Pancreas (tissue), 10 donors: ENCODE data around the gene MPLKIP. TPM values are rescaled to one million over a fixed set of nuclear protein-coding genes. Genes with fewer than 3 reads are reported as not detected.
A peak's percentile ranks its signal among the peaks of the same experiment; 100 is the strongest.

Experiments used
- ATAC-seq, 4 donors: fragments of 200-7000 bp; cut with Tn5 transposase; one replicate each; pipeline versions ENCODE4 v1.8.0 to v1.9.1; 2020; ENCODE audit warnings: mild to moderate bottlenecking in 4 of 4, moderate library complexity in 4 of 4
- DNase-seq, 6 donors: peaks; one replicate each; pipeline ENCODE4 v3.0.0-alpha.2; 2020
- FAIRE-seq: peaks from 2 replicates; lab custom pipeline; 2012; peaks lifted over from hg19 to GRCh38; lab: Jason Lieb, UNC
- H3K27ac ChIP-seq, 4 donors: fragments of 200-600 bp; sonication (generic); 1 replicate in 3 of 4; 2 replicates in 1 of 4; pipeline versions ENCODE4 v1.5.0 to v1.8.0; 2020
- H3K27me3 ChIP-seq, 4 donors: fragments of 200-600 bp; one replicate each; pipeline ENCODE4 v1.8.0; 2021
- H3K36me3 ChIP-seq, 3 donors: fragments of 200-600 bp; sonication (generic) in 1 of 3; one replicate each; pipeline versions ENCODE4 v1.5.0 to v1.8.0; 2020 to 2021
- H3K4me1 ChIP-seq, 3 donors: fragments of 200-600 bp; one replicate each; pipeline ENCODE4 v1.8.0; 2021
- H3K4me3 ChIP-seq, 4 donors: fragments of 200-600 bp; sonication (generic) in 2 of 4; one replicate each; pipeline versions ENCODE4 v1.5.0 to v1.8.0; 2020 to 2021
- H3K9me3 ChIP-seq, 4 donors: fragments of 200-600 bp; one replicate each; pipeline ENCODE4 v1.8.0; 2021
- WGBS, 2 donors: extraction: QIAGEN DNeasy Blood & Tissue Kit; methylation state at CpG; one replicate each; pipeline ENCODE4 v1.1.7; 2013; 5-methylcytosine and 5-hydroxymethylcytosine counted together
- intact Hi-C, 3 donors: fragments of 100-400 bp; cut with DNase I; formaldehyde crosslinking; loops; one replicate each; pipeline versions ENCODE4 v1.11.1 to v1.14.2; 2022
- polyA plus RNA-seq, 2 donors: library from polyadenylated mRNA; stranded (reverse); fragments of 200-250 nt; gene quantifications; one replicate each; pipeline ENCODE4 v1.2.3, GENCODE V29; 2013
- total RNA-seq, 6 donors: library from RNA; stranded (reverse); fragmentation: NEBNext Ultra II Directional in 4 of 6; extraction: Animal tissue kit (Norgen Biotek cat#: 25700) in 4 of 6; gene quantifications; one replicate each; pipeline versions ENCODE4 v1.2.1 to v1.2.4, GENCODE V29; 2021 to 2023
- TF ChIP-seq, protein P1 (sequence below), 4 donors: fragments of 200-600 bp; sonication (generic) in 3 of 4; IDR thresholded peaks; one replicate each; pipeline versions ENCODE4 v1.5.0 to v1.8.0; 2021; ENCODE audit warnings: antibody characterized with exemption in 4 of 4
- donor health status: healthy with polysubstance abuse.
- donor health status: DM: no; HTN: no; CAD: no; lungs with moderate emphysema.
- donor health status: DM: no; HTN: no; CAD: no.
- donor health status: control.
- donor health status: control.
- donor health status: Bipolar disorder and iron deficiency.
- donor health status: DM: yes; HTN: yes; CAD: no.
- donor health status: DM: no; HTN: no; CAD: no.
- donor health status: DM: no; HTN: no; CAD: no.
- donor health status: DM: yes; HTN: yes; CAD: no.

MPLKIP gene
- total and polyA plus RNA-seq, 8 donors, result 9.3 to 21.7 (median 15.1) TPM

- peaks cover 0 to 26% (median 20%) of the 10 kb centered on the region in 3 donors for H3K4me1 ChIP-seq
- no peaks in the 10 kb centered on the region for H3K27me3 ChIP-seq
- TF ChIP-seq, protein P1, sequence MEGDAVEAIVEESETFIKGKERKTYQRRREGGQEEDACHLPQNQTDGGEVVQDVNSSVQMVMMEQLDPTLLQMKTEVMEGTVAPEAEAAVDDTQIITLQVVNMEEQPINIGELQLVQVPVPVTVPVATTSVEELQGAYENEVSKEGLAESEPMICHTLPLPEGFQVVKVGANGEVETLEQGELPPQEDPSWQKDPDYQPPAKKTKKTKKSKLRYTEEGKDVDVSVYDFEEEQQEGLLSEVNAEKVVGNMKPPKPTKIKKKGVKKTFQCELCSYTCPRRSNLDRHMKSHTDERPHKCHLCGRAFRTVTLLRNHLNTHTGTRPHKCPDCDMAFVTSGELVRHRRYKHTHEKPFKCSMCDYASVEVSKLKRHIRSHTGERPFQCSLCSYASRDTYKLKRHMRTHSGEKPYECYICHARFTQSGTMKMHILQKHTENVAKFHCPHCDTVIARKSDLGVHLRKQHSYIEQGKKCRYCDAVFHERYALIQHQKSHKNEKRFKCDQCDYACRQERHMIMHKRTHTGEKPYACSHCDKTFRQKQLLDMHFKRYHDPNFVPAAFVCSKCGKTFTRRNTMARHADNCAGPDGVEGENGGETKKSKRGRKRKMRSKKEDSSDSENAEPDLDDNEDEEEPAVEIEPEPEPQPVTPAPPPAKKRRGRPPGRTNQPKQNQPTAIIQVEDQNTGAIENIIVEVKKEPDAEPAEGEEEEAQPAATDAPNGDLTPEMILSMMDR (IDR thresholded peaks at IDR 0.05), result no peak
- H3K27ac ChIP-seq, result no peak overlapping the region
- WGBS, 2 donors, result 0 to 45% methylated on average over 1 of the region's 1 CpG
- FAIRE-seq, result no peak
- ATAC-seq, result no peak
- H3K36me3 ChIP-seq, result peaks cover 0 to 39% (median 7%) of the 10 kb centered on the region in 3 donors
- no peaks in the 10 kb centered on the region for H3K9me3 ChIP-seq
- DNase-seq, result no peak
- no peak overlapping the region for H3K4me3 ChIP-seq
- intact Hi-C loops, result no loop called here
Observed at GRCh38 chr7:40095230-40095629, 39.2 kb downstream of the MPLKIP start.

- H3K27ac ChIP-seq, result no peak overlapping the region
- WGBS, 2 donors, result 64 to 68% methylated on average over 8 of the region's 8 CpGs
- H3K27me3 ChIP-seq, result no peaks in the 10 kb centered on the region
- peaks cover 0 to 49% (median 7%) of the 10 kb centered on the region in 3 donors for H3K36me3 ChIP-seq
- peak in 3 of 4 donors; percentile 17 to 55 (median 51) for ATAC-seq
- H3K4me3 ChIP-seq, result no peak overlapping the region
- intact Hi-C loops, result no loop called here
- FAIRE-seq, result no peak
- H3K4me1 ChIP-seq, result peaks cover 0 to 18% (median 12%) of the 10 kb centered on the region in 3 donors
- DNase-seq, result no peak
- TF ChIP-seq, protein P1 (IDR thresholded peaks at IDR 0.05), result no peak
- H3K9me3 ChIP-seq, result no peaks in the 10 kb centered on the region
Observed at GRCh38 chr7:40093631-40094350, 40.6 kb downstream of the MPLKIP start.

DNA sequence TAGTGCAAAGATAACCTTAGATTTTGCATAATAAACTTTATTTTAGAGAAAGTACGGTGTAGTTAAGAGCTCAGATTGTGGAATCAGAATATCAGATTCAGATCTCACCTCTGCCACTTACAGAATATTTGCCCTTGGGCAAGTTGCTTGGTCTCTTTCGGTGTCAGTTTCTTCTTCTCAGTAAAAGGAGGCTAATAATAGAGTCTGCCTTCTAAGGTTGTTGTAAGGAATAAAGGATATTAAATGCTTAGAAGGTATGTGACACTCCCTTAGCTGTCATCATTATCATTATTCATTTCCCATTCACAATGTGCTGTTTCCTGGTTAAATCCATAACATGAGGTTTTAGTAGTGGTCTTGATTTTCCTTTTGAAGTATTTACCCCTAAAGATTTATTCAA is 42.2 kb downstream of the MPLKIP start:
- peaks cover 0 to 58% (median 11%) of the 10 kb centered on the region in 3 donors for H3K36me3 ChIP-seq
- no peak overlapping the region for H3K27ac ChIP-seq
- intact Hi-C loops, result no loop called here
- no peak overlapping the region for H3K4me3 ChIP-seq
- H3K27me3 ChIP-seq, result no peaks in the 10 kb centered on the region
- no peak for DNase-seq
- FAIRE-seq, result no peak
- H3K9me3 ChIP-seq, result no peaks in the 10 kb centered on the region
- peaks cover 0 to 2% (median 0%) of the 10 kb centered on the region in 3 donors for H3K4me1 ChIP-seq
- no peak for ATAC-seq
- TF ChIP-seq, protein P1 (IDR thresholded peaks at IDR 0.05), result no peak
- WGBS, 2 donors, result 91 to 96% methylated on average over 2 of the region's 2 CpGs

DNA sequence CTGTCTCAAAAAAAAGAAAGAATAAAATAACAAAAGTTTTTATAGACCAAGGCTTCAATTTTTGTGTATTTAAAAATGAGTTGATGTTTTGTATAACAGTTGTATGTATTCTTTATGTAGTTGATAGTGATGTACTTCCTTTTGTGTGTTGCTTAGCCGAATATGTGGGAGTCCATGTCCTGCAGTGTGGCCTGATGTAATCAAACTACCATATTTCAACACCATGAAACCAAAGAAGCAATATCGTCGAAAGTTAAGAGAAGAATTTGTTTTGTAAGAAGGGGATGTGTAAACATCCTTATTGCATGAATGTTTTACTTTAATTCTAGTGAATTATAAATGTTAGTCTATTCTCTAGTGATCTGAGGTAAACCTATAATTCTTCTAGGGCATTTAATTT is 56.6 kb downstream of the MPLKIP start:
- H3K36me3 ChIP-seq, result peaks cover 0 to 23% (median 0%) of the 10 kb centered on the region in 3 donors
- TF ChIP-seq, protein P1 (IDR thresholded peaks at IDR 0.05), result no peak
- H3K4me3 ChIP-seq, result no peak overlapping the region
- no peaks in the 10 kb centered on the region for H3K27me3 ChIP-seq
- intact Hi-C loops, result no loop called here
- FAIRE-seq, result no peak
- DNase-seq, result no peak
- WGBS, 2 donors, result 74 to 84% methylated on average over 3 of the region's 3 CpGs
- H3K9me3 ChIP-seq, result no peaks in the 10 kb centered on the region
- H3K27ac ChIP-seq, result no peak overlapping the region
- no peak for ATAC-seq
- H3K4me1 ChIP-seq, result no peaks in the 10 kb centered on the region

Other genes with a start within 250 kb of the MPLKIP start
- gene CDK13, start 184.4 kb downstream of the MPLKIP start, total RNA-seq, result 10 to 100 TPM; 20.7 to 34.7 (median 23.5) TPM
- 10 to 100 TPM; 13.2 to 22.0 TPM for gene CDK13, start 184.4 kb downstream of the MPLKIP start, polyA plus RNA-seq
- 1 to 10 TPM in 5 of 6 donors, under 1 TPM in 1; 0.73 to 1.9 (median 1.4) TPM for gene SUGCT, start 383 bp upstream of the MPLKIP start, total RNA-seq
- gene SUGCT, start 383 bp upstream of the MPLKIP start, polyA plus RNA-seq, result 1 to 10 TPM in 1 of 2 donors, under 1 TPM in 1; 0.92 to 1.2 TPM